HG03064 (cell line): ENCODE results near the gene MARK1.

Experiments
- ATAC-seq: cut with Tn5 transposase; IDR thresholded peaks from one replicate; pipeline ENCODE4 v1.9.1; 2021; ENCODE audit warnings: low read depth; ENCODE audit not compliant: unreplicated experiment

The MARK1 gene

GRCh38 chr1:220687809-220688208, 159.9 kb downstream of the MARK1 start:
- no peak for ATAC-seq

GRCh38 chr1:220689666-220690065, 161.7 kb downstream of the MARK1 start:
- no peak for ATAC-seq

- ATAC-seq, result peak; percentile 97
Observed at GRCh38 chr1:220690140-220691052, 162.5 kb downstream of the MARK1 start, which contains the start of gene C1orf115. Gene C1orf115 (plus strand): TSS chr1:220690363. CDS start chr1:220690403, 40 bp downstream.

- ATAC-seq, result no peak
Observed at GRCh38 chr1:220691053-220691684, 163.2 kb downstream of the MARK1 start.

- ATAC-seq, result no peak
Observed at GRCh38 chr1:220692436-220693228, 164.7 kb downstream of the MARK1 start.

- no peak for ATAC-seq
Observed at GRCh38 chr1:220694866-220695382, 167.0 kb downstream of the MARK1 start.

GRCh38 chr1:220695426-220695825, 167.5 kb downstream of the MARK1 start:
- no peak for ATAC-seq

- no peak for ATAC-seq
Observed at GRCh38 chr1:220696226-220696862, 168.4 kb downstream of the MARK1 start.

GRCh38 chr1:220696863-220697231, 168.9 kb downstream of the MARK1 start:
- ATAC-seq, result no peak

- ATAC-seq, result no peak
Observed at GRCh38 chr1:220697326-220697725, 169.4 kb downstream of the MARK1 start.

GRCh38 chr1:220698607-220699016, 170.7 kb downstream of the MARK1 start:
- no peak for ATAC-seq

GRCh38 chr1:220699044-220699443, 171.1 kb downstream of the MARK1 start:
- no peak for ATAC-seq

- no peak for ATAC-seq
Observed at GRCh38 chr1:220700556-220701179, 172.7 kb downstream of the MARK1 start.

- no peak for ATAC-seq
Observed at GRCh38 chr1:220701974-220702373, 174.0 kb downstream of the MARK1 start.

GRCh38 chr1:220702733-220703270, 174.9 kb downstream of the MARK1 start:
- no peak for ATAC-seq

GRCh38 chr1:220703305-220703704, 175.4 kb downstream of the MARK1 start:
- ATAC-seq, result no peak

- ATAC-seq, result no peak
Observed at GRCh38 chr1:220705782-220706181, 177.8 kb downstream of the MARK1 start.

GRCh38 chr1:220706480-220706879, 178.5 kb downstream of the MARK1 start:
- ATAC-seq, result no peak

GRCh38 chr1:220707160-220707559, 179.2 kb downstream of the MARK1 start:
- ATAC-seq, result no peak

- no peak for ATAC-seq
Observed at GRCh38 chr1:220708244-220708643, 180.3 kb downstream of the MARK1 start.
